ENCODE data around the gene EEF1AKMT2. TPM values are rescaled to one million over a fixed set of nuclear protein-coding genes. Genes with fewer than 3 reads are reported as not detected.

The EEF1AKMT2 gene
- 24.7 and 26.4 TPM in 2 replicates for total RNA-seq

DNA sequence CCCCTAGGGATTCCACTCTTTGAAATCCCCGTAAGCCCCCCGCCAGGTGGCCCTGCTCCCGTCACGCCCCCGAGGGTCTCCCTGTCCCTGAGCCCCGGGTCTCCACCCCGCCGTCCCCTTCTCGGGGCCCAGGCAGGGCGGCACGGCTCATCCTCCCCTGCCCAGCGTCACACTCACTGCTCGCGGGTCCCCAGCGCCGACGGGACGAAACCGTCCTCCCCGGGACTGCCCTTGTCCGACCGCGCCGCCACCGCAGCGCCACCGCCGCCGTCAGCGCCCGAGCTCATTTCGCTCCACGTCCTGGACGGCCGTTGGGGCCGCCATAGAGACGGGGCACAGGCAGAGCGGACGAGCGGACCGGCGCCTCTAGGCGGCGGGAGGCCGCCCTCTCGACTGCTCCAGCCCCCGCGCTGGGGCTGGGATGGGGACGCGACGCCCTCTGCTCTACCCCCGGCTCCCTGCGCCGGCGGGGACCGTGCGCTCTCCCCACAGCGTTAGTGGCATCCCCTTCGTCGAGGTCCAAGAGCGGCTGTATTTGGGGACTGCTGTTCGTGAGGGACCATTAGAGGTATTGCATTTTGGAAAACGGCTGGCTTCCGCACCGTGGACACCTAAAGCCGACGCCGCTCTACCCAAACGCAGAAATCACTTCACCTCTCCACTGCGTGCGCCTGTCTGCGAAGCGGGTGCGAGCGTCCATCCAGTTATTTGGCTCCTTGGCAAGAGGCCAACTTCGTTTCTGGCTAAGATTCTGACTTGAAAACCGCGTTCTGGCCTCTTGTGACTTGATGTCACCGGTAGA is at the start of gene EEF1AKMT2:
TSS of gene EEF1AKMT2 (minus strand) at position 341 of the 802 bp plus-strand sequence. CDS start at position 287, 54 bp downstream.

DNA sequence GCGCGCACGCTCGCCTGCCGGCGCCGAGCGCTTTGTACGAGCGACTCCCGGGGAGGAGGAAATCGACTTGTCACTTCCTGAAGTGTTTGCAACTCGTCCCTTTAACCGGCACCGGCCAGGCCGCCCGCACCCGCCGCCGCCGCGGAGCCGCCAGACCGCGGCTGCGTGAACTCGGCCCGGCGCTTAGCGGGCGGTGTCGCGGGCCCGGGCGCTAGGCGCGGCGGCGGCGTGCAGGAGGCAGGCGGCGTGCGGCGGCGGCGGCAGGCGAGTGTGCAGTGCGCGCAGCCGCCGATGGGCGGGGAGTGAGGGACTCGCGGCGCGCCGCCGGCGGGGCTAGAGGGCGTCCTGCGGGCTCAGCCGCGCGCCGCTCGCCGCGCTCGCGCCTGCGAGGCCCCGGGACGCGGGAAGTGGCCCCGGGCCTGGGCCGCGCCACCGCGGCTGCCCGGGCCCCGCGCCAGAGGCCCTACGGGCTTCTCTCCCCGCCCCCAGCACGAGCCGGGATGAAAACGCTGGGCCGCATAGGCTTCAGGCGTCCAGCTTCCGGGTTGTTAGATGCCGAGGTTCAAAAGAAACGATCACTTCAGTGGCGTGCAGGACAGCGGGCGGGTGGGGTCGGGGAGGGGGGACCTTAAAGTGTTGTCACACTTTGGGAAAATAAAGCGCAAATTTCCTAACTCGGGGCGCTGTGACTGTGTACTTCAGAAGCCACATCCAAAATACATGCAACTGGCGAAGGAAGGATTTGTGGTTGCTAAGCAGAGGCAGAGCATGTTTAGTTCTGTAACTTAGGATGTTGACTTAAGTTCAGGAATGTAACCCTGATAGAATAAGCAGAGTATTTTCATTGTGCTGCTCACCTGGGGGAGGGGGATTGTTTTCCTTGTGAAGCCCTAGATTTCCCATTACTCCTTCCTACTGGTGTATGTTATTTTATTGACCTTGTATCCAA is 47.3 kb downstream of the EEF1AKMT2 start, which contains the start of gene FAM53B:
TSS of gene FAM53B (minus strand) at position 277 of the 949 bp plus-strand sequence. CDS start 37,665 bp downstream, outside the sequence.

Small RNA genes lying within 50 kb of the gene (small RNA-seq; reads per million reads assigned to genes)
- not detected for gene RF00019

Other genes with a start within 250 kb of the EEF1AKMT2 start
- gene FAM53B, start 47.5 kb downstream of the EEF1AKMT2 start, total RNA-seq: 18.0 and 19.6 TPM in 2 replicates
- 19.3 and 21.0 TPM in 2 replicates for gene ABRAXAS2, start 9.9 kb upstream of the EEF1AKMT2 start, total RNA-seq
- gene ZRANB1, start 150.2 kb upstream of the EEF1AKMT2 start, total RNA-seq: 24.8 and 27.8 TPM in 2 replicates